SH-SY5Y (cell line): ENCODE data around the gene SLN.

Experiments used
- GATA2 ChIP-seq: IDR thresholded peaks from 2 replicates; pipeline ENCODE4 v1.6.1; 2011; ENCODE audit warnings: mild to moderate bottlenecking, low read depth, low read length
- GATA3 ChIP-seq: IDR thresholded peaks from 2 replicates; pipeline ENCODE4 v1.6.1; 2011; ENCODE audit warnings: low read depth, mild to moderate bottlenecking, low read length, moderate library complexity

- TF ChIP-seq GATA3 (no peak), GATA2 (no peak)
Measured at GRCh38 chr11:107750313-107750712, 38.5 kb upstream of the SLN start.
